MM.1S (cell line): ENCODE results near the gene CLMP.

Experiments used
- CTCF ChIP-seq: fragments of 300-600 bp; sonication (generic); IDR thresholded peaks from 2 replicates; pipeline ENCODE4 v1.5.1; 2016; ENCODE audit warnings: antibody characterized with exemption, low read length, mixed read lengths
- EZH2 ChIP-seq: fragments of 300-600 bp; sonication (generic); optimal IDR thresholded peaks from 2 replicates; pipeline ENCODE3; 2017; ENCODE audit warnings: low read depth, mild to moderate bottlenecking, antibody characterized with exemption, low read length, mixed read lengths
- EZH2phosphoT487 ChIP-seq: fragments of 300-600 bp; sonication (generic); IDR thresholded peaks from 2 replicates; pipeline ENCODE4 v1.6.1; 2018; ENCODE audit warnings: antibody characterized with exemption, low read length

- TF ChIP-seq CTCF (no peak), EZH2phosphoT487 (no peak), EZH2 (no peak)
Observed at GRCh38 chr11:123051634-123052033, 143.4 kb downstream of the CLMP start.
